ENCODE measurements around the gene SURF2. TPM values are rescaled to one million over a fixed set of nuclear protein-coding genes. Genes with fewer than 3 reads are reported as not detected.

SURF2 gene
- total and polyA plus RNA-seq, 9 of the 15 experiments (the other 6 are each of a cell fraction or from before 2014, with no cell fraction given), result 5.5 to 82.5 (median 21.3) TPM

GRCh38 chr9:133347985-133348717 is 8.2 kb upstream of the SURF2 start, which contains the start of the genes MED22 and RPL7A (continued):
- TF ChIP-seq POLR2H (tag; IDR thresholded peaks at IDR 0.05; ENCODE audit: low read depth) (peak; percentile 95), TARDBP (IDR thresholded peaks at IDR 0.05) (0 out of 2 replicates have a peak, but pooled peaks have one; percentile 40), BCLAF1 (IDR thresholded peaks at IDR 0.05; ENCODE audit: borderline replicate concordance in 1 of 2, control insufficient read depth in 1 of 2, low read depth in 2 of 2, low read length in 1 of 2) (no peak), GTF2E2 (tag; IDR thresholded peaks at IDR 0.05) (peak; percentile 91), ATF7 (IDR thresholded peaks at IDR 0.05) (peak; percentile 71), PHB2 (IDR thresholded peaks at IDR 0.05; ENCODE audit: low read depth) (no peak), SOX6 (IDR thresholded peaks at IDR 0.05) (peak; percentile 45; the same call in 1 of the 2 replicates), SAP30 (IDR thresholded peaks at IDR 0.05; ENCODE audit: borderline replicate concordance, insufficient read depth, low read depth, low read length, poor library complexity, severe bottlenecking) (peak; percentile 55), MTA1 (IDR thresholded peaks at IDR 0.05; ENCODE audit: borderline replicate concordance) (peak; percentile 34; the same call in 1 of the 2 replicates), BACH1 (tag; IDR thresholded peaks at IDR 0.05) (no peak), HDAC1 (IDR thresholded peaks at IDR 0.05) (peak in 1 of 2 experiments; percentile 78; a peak in 1 of 4 replicates)
- TF ChIP-seq, protein P1, sequence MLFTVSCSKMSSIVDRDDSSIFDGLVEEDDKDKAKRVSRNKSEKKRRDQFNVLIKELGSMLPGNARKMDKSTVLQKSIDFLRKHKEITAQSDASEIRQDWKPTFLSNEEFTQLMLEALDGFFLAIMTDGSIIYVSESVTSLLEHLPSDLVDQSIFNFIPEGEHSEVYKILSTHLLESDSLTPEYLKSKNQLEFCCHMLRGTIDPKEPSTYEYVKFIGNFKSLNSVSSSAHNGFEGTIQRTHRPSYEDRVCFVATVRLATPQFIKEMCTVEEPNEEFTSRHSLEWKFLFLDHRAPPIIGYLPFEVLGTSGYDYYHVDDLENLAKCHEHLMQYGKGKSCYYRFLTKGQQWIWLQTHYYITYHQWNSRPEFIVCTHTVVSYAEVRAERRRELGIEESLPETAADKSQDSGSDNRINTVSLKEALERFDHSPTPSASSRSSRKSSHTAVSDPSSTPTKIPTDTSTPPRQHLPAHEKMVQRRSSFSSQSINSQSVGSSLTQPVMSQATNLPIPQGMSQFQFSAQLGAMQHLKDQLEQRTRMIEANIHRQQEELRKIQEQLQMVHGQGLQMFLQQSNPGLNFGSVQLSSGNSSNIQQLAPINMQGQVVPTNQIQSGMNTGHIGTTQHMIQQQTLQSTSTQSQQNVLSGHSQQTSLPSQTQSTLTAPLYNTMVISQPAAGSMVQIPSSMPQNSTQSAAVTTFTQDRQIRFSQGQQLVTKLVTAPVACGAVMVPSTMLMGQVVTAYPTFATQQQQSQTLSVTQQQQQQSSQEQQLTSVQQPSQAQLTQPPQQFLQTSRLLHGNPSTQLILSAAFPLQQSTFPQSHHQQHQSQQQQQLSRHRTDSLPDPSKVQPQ (CRISPR knock-in tag; IDR thresholded peaks at IDR 0.05; ENCODE audit: borderline replicate concordance), result no peak
- TF ChIP-seq, protein P2, sequence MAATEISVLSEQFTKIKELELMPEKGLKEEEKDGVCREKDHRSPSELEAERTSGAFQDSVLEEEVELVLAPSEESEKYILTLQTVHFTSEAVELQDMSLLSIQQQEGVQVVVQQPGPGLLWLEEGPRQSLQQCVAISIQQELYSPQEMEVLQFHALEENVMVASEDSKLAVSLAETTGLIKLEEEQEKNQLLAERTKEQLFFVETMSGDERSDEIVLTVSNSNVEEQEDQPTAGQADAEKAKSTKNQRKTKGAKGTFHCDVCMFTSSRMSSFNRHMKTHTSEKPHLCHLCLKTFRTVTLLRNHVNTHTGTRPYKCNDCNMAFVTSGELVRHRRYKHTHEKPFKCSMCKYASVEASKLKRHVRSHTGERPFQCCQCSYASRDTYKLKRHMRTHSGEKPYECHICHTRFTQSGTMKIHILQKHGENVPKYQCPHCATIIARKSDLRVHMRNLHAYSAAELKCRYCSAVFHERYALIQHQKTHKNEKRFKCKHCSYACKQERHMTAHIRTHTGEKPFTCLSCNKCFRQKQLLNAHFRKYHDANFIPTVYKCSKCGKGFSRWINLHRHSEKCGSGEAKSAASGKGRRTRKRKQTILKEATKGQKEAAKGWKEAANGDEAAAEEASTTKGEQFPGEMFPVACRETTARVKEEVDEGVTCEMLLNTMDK (IDR thresholded peaks at IDR 0.05; ENCODE audit: borderline replicate concordance, insufficient read depth, low read depth, low read length, poor library complexity, severe bottlenecking), result no peak
- TF ChIP-seq, protein P3, sequence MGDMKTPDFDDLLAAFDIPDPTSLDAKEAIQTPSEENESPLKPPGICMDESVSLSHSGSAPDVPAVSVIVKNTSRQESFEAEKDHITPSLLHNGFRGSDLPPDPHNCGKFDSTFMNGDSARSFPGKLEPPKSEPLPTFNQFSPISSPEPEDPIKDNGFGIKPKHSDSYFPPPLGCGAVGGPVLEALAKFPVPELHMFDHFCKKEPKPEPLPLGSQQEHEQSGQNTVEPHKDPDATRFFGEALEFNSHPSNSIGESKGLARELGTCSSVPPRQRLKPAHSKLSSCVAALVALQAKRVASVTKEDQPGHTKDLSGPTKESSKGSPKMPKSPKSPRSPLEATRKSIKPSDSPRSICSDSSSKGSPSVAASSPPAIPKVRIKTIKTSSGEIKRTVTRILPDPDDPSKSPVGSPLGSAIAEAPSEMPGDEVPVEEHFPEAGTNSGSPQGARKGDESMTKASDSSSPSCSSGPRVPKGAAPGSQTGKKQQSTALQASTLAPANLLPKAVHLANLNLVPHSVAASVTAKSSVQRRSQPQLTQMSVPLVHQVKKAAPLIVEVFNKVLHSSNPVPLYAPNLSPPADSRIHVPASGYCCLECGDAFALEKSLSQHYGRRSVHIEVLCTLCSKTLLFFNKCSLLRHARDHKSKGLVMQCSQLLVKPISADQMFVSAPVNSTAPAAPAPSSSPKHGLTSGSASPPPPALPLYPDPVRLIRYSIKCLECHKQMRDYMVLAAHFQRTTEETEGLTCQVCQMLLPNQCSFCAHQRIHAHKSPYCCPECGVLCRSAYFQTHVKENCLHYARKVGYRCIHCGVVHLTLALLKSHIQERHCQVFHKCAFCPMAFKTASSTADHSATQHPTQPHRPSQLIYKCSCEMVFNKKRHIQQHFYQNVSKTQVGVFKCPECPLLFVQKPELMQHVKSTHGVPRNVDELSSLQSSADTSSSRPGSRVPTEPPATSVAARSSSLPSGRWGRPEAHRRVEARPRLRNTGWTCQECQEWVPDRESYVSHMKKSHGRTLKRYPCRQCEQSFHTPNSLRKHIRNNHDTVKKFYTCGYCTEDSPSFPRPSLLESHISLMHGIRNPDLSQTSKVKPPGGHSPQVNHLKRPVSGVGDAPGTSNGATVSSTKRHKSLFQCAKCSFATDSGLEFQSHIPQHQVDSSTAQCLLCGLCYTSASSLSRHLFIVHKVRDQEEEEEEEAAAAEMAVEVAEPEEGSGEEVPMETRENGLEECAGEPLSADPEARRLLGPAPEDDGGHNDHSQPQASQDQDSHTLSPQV (IDR thresholded peaks at IDR 0.05), result peak; percentile 26; the same call in 1 of the 2 replicates
